ENCODE measurements around the gene UCN2. TPM values are rescaled to one million over a fixed set of nuclear protein-coding genes. Genes with fewer than 3 reads are reported as not detected.

The UCN2 gene
- not detected for total RNA-seq

- H3K27me3 Mint-ChIP-seq, result no peaks in the 10 kb centered on the region
- no peaks in the 10 kb centered on the region for H3K9me3 Mint-ChIP-seq (ENCODE audit: low read depth)
- CTCF ChIA-PET, result interaction anchor here (1.3 to 2.5 kb wide), 3 partner anchors 15 to 163 kb away, joined by 4 to 7 read pairs (median 6); no protein-coding TSS in a partner anchor
- no peak for ATAC-seq
- no peak within 1 kb of the TSS for H3K4me3 Mint-ChIP-seq
- peak within 1 kb of the TSS; percentile 54 for H3K27ac Mint-ChIP-seq
- H3K4me1 Mint-ChIP-seq, result peaks cover 52% of the 10 kb centered on the region
- DNase-seq, result no peak
- H3K36me3 Mint-ChIP-seq, result no peaks in the 10 kb centered on the region
These were observed at the start of gene UCN2 for GRCh38 chr3:48563382-48563918. TSS of gene UCN2 (minus strand) at chr3:48563781. CDS start at chr3:48563124, 657 bp downstream.

- CTCF ChIA-PET, result interaction anchor here (1.7 to 5.1 kb wide), 2 partner anchors 23 to 212 kb away, joined by 7 to 35 read pairs; partner anchors contain the start of gene SLC26A6
- Mint-ChIP-seq H3K36me3 (peaks cover 18% of the 10 kb centered on the region), H3K4me1 (peaks cover 32% of the 10 kb centered on the region), H3K9me3 (ENCODE audit: low read depth) (no peaks in the 10 kb centered on the region), H3K27ac (peak overlapping the region; percentile 17), H3K4me3 (no peak overlapping the region), H3K27me3 (no peaks in the 10 kb centered on the region)
- no peak for ATAC-seq
- DNase-seq, result no peak
These were observed 48.7 kb upstream of the UCN2 start for GRCh38 chr3:48612309-48612708.

- H3K9me3 Mint-ChIP-seq (ENCODE audit: low read depth), result no peaks in the 10 kb centered on the region
- CTCF ChIA-PET, result interaction anchor here (0.6 to 5.1 kb wide), 11 partner anchors 12 to 511 kb away, joined by 3 to 35 read pairs (median 4); partner anchors contain the start of genes PLXNB1, SLC26A6 and USP19
- H3K4me3 Mint-ChIP-seq, result peak within 1 kb of the TSS; percentile 99
- H3K27ac Mint-ChIP-seq, result peak within 1 kb of the TSS; percentile 98
- H3K36me3 Mint-ChIP-seq, result peaks cover 19% of the 10 kb centered on the region
- DNase-seq (peak; percentile 95), ATAC-seq (peak; percentile 100)
- H3K27me3 Mint-ChIP-seq, result no peaks in the 10 kb centered on the region
- H3K4me1 Mint-ChIP-seq, result peaks cover 29% of the 10 kb centered on the region
These were observed 45.8 kb upstream of the UCN2 start, which contains the start of gene UQCRC1 for GRCh38 chr3:48609088-48610005. TSS of gene UQCRC1 (minus strand) at chr3:48609646. CDS start at chr3:48609620, 26 bp downstream.

DNA sequence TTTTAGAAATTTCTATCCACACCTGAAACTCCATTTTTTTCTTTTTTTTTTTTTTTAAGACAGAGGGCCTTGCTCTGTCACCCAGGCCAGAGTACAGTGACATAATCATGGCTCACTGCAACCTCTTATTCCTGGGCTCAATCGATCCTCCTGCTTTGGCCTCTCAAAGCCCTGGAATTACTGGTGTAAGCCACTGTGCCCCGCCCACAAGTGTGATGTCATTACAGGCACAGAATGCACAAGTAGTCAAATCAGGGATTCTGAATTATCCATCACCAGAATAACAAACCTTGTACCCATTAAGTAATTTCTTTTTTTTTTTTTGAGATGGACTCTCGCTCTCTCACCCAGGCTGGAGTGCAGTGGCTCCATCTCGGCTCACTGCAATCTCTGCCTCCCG, 43.9 kb upstream of the UCN2 start:
- Mint-ChIP-seq H3K4me3 (no peak overlapping the region), H3K4me1 (peaks cover 22% of the 10 kb centered on the region), H3K27ac (no peak overlapping the region), H3K9me3 (ENCODE audit: low read depth) (no peaks in the 10 kb centered on the region), H3K27me3 (no peaks in the 10 kb centered on the region), H3K36me3 (peaks cover 23% of the 10 kb centered on the region)
- CTCF ChIA-PET, result no interaction called here
- ATAC-seq, result no peak
- DNase-seq, result no peak

DNA sequence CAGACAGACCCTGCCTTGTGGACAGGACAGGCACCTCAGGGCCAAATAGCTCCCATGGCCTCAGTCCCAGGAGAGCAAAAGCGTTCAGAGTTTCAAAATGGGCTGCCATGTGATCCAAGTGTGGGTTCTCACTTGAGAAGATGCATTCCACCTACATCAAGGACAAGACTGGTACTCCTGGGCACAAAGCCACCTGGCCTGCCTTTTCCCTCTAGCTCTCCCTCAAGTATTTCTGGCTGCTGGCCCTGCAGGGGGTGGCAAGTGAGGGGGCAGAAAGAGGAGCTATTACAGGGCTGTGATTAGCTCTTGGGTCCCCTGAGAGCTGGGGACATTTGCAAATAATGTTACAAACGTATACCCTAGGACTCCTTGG, 38.0 kb upstream of the UCN2 start:
- Mint-ChIP-seq H3K36me3 (peaks cover 21% of the 10 kb centered on the region), H3K9me3 (ENCODE audit: low read depth) (no peaks in the 10 kb centered on the region), H3K27me3 (no peaks in the 10 kb centered on the region), H3K4me3 (no peak overlapping the region), H3K27ac (no peak overlapping the region), H3K4me1 (no peaks in the 10 kb centered on the region)
- ATAC-seq (no peak), DNase-seq (no peak)
- CTCF ChIA-PET, result interaction anchor here (0.7 kb wide), 1 partner anchor 85 kb away, joined by 3 read pairs; the partner anchor contains the start of gene NCKIPSD

- ATAC-seq (no peak), DNase-seq (no peak)
- Mint-ChIP-seq H3K4me3 (no peak overlapping the region), H3K36me3 (peaks cover 20% of the 10 kb centered on the region), H3K9me3 (ENCODE audit: low read depth) (no peaks in the 10 kb centered on the region), H3K4me1 (no peaks in the 10 kb centered on the region), H3K27ac (no peak overlapping the region), H3K27me3 (no peaks in the 10 kb centered on the region)
- CTCF ChIA-PET, result no interaction called here
These were observed 37.4 kb upstream of the UCN2 start for GRCh38 chr3:48600711-48601621.

GRCh38 chr3:48599509-48600285, 36.1 kb upstream of the UCN2 start:
- Mint-ChIP-seq H3K27ac (no peak overlapping the region), H3K27me3 (peaks cover 5% of the 10 kb centered on the region), H3K4me1 (no peaks in the 10 kb centered on the region), H3K4me3 (no peak overlapping the region), H3K36me3 (peaks cover 17% of the 10 kb centered on the region), H3K9me3 (ENCODE audit: low read depth) (no peaks in the 10 kb centered on the region)
- no peak for ATAC-seq
- no peak for DNase-seq
- CTCF ChIA-PET, result no interaction called here

- no peak for ATAC-seq
- no peak overlapping the region for H3K27ac Mint-ChIP-seq
- H3K36me3 Mint-ChIP-seq, result peaks cover 13% of the 10 kb centered on the region
- peaks cover 11% of the 10 kb centered on the region for H3K27me3 Mint-ChIP-seq
- no peak for DNase-seq
- H3K9me3 Mint-ChIP-seq (ENCODE audit: low read depth), result no peaks in the 10 kb centered on the region
- H3K4me3 Mint-ChIP-seq, result no peak overlapping the region
- H3K4me1 Mint-ChIP-seq, result no peaks in the 10 kb centered on the region
- CTCF ChIA-PET, result no interaction called here
These were observed 35.5 kb upstream of the UCN2 start for GRCh38 chr3:48599077-48599501.

DNA sequence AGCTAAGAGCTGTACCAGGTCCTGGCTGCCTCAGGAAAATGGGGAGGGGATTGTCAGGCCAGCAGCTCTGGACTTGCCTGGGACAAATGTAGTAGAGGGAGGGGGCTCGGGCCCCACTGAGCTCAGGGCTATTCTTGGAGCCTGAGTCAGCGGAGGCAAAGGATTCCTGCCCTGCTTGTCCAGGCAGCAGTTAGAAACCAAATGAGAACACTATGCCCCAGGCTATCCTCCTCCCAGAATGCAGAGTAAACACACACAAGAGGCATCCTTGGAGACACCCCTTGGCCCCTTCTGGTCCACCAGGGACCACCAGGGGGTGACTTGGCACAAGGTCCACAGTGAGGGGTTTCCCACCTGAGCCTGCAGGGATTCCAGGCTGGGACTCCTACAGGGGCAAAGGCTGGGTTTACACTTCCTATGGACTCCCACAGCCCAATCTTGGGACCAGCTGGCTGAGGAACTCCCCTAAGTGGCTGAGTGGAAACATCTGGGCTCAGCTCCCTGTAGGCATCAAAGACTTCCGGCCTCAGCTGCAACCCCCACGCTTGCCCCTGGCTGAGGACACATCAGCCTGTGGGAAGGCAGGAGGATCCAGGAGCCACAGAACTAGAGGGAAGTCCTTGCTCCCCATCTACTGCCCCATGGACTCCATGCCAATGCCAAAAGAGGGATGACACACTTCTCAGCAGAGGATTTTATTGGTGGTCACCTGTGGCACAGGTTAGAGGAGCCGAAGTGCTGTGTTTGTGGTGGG, 34.9 kb upstream of the UCN2 start:
- ATAC-seq (no peak), DNase-seq (no peak)
- H3K27me3 Mint-ChIP-seq, result peaks cover 16% of the 10 kb centered on the region
- no peaks in the 10 kb centered on the region for H3K9me3 Mint-ChIP-seq (ENCODE audit: low read depth)
- peaks cover 13% of the 10 kb centered on the region for H3K36me3 Mint-ChIP-seq
- CTCF ChIA-PET, result no interaction called here
- H3K4me3 Mint-ChIP-seq, result no peak overlapping the region
- H3K27ac Mint-ChIP-seq, result no peak overlapping the region
- no peaks in the 10 kb centered on the region for H3K4me1 Mint-ChIP-seq

- H3K4me3 Mint-ChIP-seq, result no peak overlapping the region
- CTCF ChIA-PET, result interaction anchor here (1.0 to 1.3 kb wide), 2 partner anchors 12 to 161 kb away, joined by 4 to 5 read pairs; partner anchors contain the start of gene UQCRC1
- no peaks in the 10 kb centered on the region for H3K9me3 Mint-ChIP-seq (ENCODE audit: low read depth)
- H3K4me1 Mint-ChIP-seq, result no peaks in the 10 kb centered on the region
- no peak for ATAC-seq
- H3K27ac Mint-ChIP-seq, result no peak overlapping the region
- DNase-seq, result no peak
- peaks cover 23% of the 10 kb centered on the region for H3K27me3 Mint-ChIP-seq
- H3K36me3 Mint-ChIP-seq, result peaks cover 8% of the 10 kb centered on the region
These were observed 33.8 kb upstream of the UCN2 start for GRCh38 chr3:48597408-48597800.

GRCh38 chr3:48596676-48597407, 33.3 kb upstream of the UCN2 start:
- Mint-ChIP-seq H3K4me1 (no peaks in the 10 kb centered on the region), H3K27ac (no peak overlapping the region), H3K4me3 (no peak overlapping the region), H3K9me3 (ENCODE audit: low read depth) (no peaks in the 10 kb centered on the region), H3K36me3 (peaks cover 8% of the 10 kb centered on the region), H3K27me3 (peaks cover 23% of the 10 kb centered on the region)
- no peak for ATAC-seq
- DNase-seq, result no peak
- CTCF ChIA-PET, result interaction anchor here (1.0 to 1.3 kb wide), 2 partner anchors 13 to 161 kb away, joined by 4 to 5 read pairs; partner anchors contain the start of gene UQCRC1

Measured in activated CD8-positive, alpha-beta memory T cell treated with anti-CD3 and anti-CD28 coated beads, Interleukin-2, amount 10 ng/mL, durations not matched to agents 7 days and 5 days (primary cell).